Endothelial cell of umbilical vein (primary cell): Measurements from ENCODE around the gene METTL2A. TPM values are rescaled to one million over a fixed set of nuclear protein-coding genes. Genes with fewer than 3 reads are reported as not detected.
"Not testable (repeated sequence)": the region's sequence is repeated elsewhere in the genome, so short reads cannot be mapped to it uniquely, and the experiment has no call there.

Source experiments
- BruUV-seq: library from RNA; stranded (reverse); fragments of 400-500 nt; replicated peaks from 2 replicates; lab custom pipeline; 2021; lab: Mats Ljungman, UMichigan
- CTCF ChIA-PET: fragments of 300-600, 350-600 bp; sonication (Branson Sonifier 250); formaldehyde crosslinking; loops from one replicate; lab custom pipeline; 2021; ENCODE audit warnings: antibody characterized with exemption, inconsistent platforms; lab: Charles Lee
- POLR2A ChIA-PET: fragments of 300-600, 350-600 bp; sonication (Branson Sonifier 250); formaldehyde crosslinking; loops from one replicate; lab custom pipeline; 2021; ENCODE audit warnings: antibody characterized with exemption, inconsistent platforms; lab: Charles Lee
- DNase-seq: peaks from one replicate; pipeline ENCODE4 v3.0.0-alpha.2; 2011; ENCODE audit warnings: low read depth, low spot score
- FAIRE-seq: peaks from 2 replicates; lab custom pipeline; 2011; peaks lifted over from hg19 to GRCh38; lab: Jason Lieb, UNC
- H2AFZ ChIP-seq: 2 replicates; pipeline ENCODE4 v1.6.0; 2012; ENCODE audit warnings: low read depth, low read length, control low read depth, inconsistent platforms
- H3K27ac ChIP-seq: 2 replicates; pipeline ENCODE4 v1.5.1; 2011; ENCODE audit warnings: low read depth, mild to moderate bottlenecking, control low read depth, low read length, moderate library complexity; ENCODE audit not compliant: insufficient read depth
- H3K27me3 ChIP-seq, 2 experiments: 2 replicates each; pipeline versions ENCODE4 v1.6.0 to v1.6.1; 2011; ENCODE audit warnings: low read length in 2 of 2, mixed read lengths in 1 of 2; ENCODE audit not compliant: control insufficient read depth in 2 of 2, insufficient read depth in 2 of 2
- H3K36me3 ChIP-seq, 2 experiments: 2 replicates in 1 of 2; 3 replicates in 1 of 2; pipeline ENCODE4 v1.5.1; 2011; ENCODE audit warnings: low read length in 2 of 2, mild to moderate bottlenecking in 1 of 2, moderate library complexity in 1 of 2; ENCODE audit not compliant: control insufficient read depth in 2 of 2, insufficient read depth in 2 of 2; ENCODE audit errors: extremely low read depth in 1 of 2
- H3K4me1 ChIP-seq: 3 replicates; pipeline ENCODE4 v1.5.1; 2011; ENCODE audit warnings: mild to moderate bottlenecking, low read length; ENCODE audit not compliant: control insufficient read depth, insufficient read depth; ENCODE audit errors: extremely low read depth
- H3K4me2 ChIP-seq: 2 replicates; pipeline ENCODE4 v1.6.1; 2011; ENCODE audit warnings: low read length, control low read depth, mixed read lengths; ENCODE audit not compliant: insufficient read depth
- H3K4me3 ChIP-seq, 3 experiments: fragments of 200-600 bp in 1 of 3; sonication (generic), shearing (Covaris generic) in 1 of 3; replicated peaks in 1 of 3; 2 replicates each; pipeline ENCODE4 v1.5.1; 2011 to 2016; ENCODE audit warnings: control low read depth in 3 of 3, low read length in 3 of 3, mild to moderate bottlenecking in 2 of 3, inconsistent platforms in 1 of 3, low read depth in 1 of 3, moderate library complexity in 1 of 3; ENCODE audit not compliant: insufficient read depth in 1 of 3
- H3K79me2 ChIP-seq: 2 replicates; pipeline ENCODE4 v1.6.0; 2012; ENCODE audit warnings: low read length, inconsistent platforms; ENCODE audit not compliant: control insufficient read depth, insufficient read depth
- H3K9ac ChIP-seq: replicated peaks from 2 replicates; pipeline ENCODE3; 2011; ENCODE audit warnings: low read length, control low read depth; ENCODE audit not compliant: insufficient read depth; ENCODE audit errors: extremely low read depth
- H3K9me1 ChIP-seq: replicated peaks from 3 replicates; pipeline ENCODE4 v1.6.0; 2011; ENCODE audit warnings: mild to moderate bottlenecking, low read length; ENCODE audit not compliant: control insufficient read depth, insufficient read depth; ENCODE audit errors: extremely low read depth
- H3K9me3 ChIP-seq: replicated peaks from 2 replicates; pipeline ENCODE4 v1.5.1; 2012; ENCODE audit warnings: low read length, inconsistent platforms; ENCODE audit not compliant: control insufficient read depth, insufficient read depth
- H4K20me1 ChIP-seq: replicated peaks from 2 replicates; pipeline ENCODE3; 2011; ENCODE audit warnings: mild to moderate bottlenecking, low read length; ENCODE audit not compliant: control insufficient read depth, insufficient read depth; ENCODE audit errors: extremely low read depth
- dilution Hi-C: fragments of 300-500 bp; cut with MboI; formaldehyde crosslinking; loops from one replicate; pipeline ENCODE4 v1.15.0; 2019; ENCODE audit warnings: low sequenced_read_pairs; ENCODE audit not compliant: extremely low pct_ligation_motif_present
- intact Hi-C: fragments of 100-400 bp; cut with micrococcal nuclease; formaldehyde crosslinking; loops from one replicate; pipeline ENCODE4 v1.10.0; 2022
- polyA plus RNA-seq, 4 experiments: library from polyadenylated mRNA; depleted of rRNA in 3 of 4; stranded (reverse) in 3 of 4; unstranded in 1 of 4; fragments of >200 nt; gene quantifications; 2 replicates each; pipeline versions ENCODE4 v1.2.1 to v1.2.3, GENCODE V29; 2011 to 2012; ENCODE audit warnings: missing spikeins in 1 of 4
- small RNA-seq: library from RNA; depleted of rRNA; stranded (forward); fragments of <200 nt; gene quantifications from one replicate; pipeline ENCODE3, GENCODE V24; 2012; ENCODE audit warnings: low replicate concordance, low read depth; ENCODE audit not compliant: insufficient read depth, insufficient read length
- total RNA-seq: library from RNA; stranded (reverse); gene quantifications from 2 replicates; pipeline ENCODE4 v1.2.3, GENCODE V29; 2021

Gene METTL2A
- total and polyA plus RNA-seq, 2 donors (not counting 3 experiments of a cell fraction or from before 2014, with no cell fraction given), result 9.0 to 23.3 TPM

GRCh38 chr17:62494073-62494472 lies 70.4 kb downstream of the METTL2A start:
- BruUV-seq, dilution Hi-C loops, H3K27ac ChIP-seq, H3K9ac ChIP-seq, H3K4me2 ChIP-seq, H3K27me3 ChIP-seq, H2AFZ ChIP-seq, CTCF ChIA-PET, DNase-seq, H3K36me3 ChIP-seq, H3K9me1 ChIP-seq, intact Hi-C loops, H3K4me3 ChIP-seq, H3K9me3 ChIP-seq, FAIRE-seq, H3K4me1 ChIP-seq, H4K20me1 ChIP-seq, POLR2A ChIA-PET: not testable (repeated sequence)
- peaks cover 79% of the 10 kb centered on the region for H3K79me2 ChIP-seq

DNA sequence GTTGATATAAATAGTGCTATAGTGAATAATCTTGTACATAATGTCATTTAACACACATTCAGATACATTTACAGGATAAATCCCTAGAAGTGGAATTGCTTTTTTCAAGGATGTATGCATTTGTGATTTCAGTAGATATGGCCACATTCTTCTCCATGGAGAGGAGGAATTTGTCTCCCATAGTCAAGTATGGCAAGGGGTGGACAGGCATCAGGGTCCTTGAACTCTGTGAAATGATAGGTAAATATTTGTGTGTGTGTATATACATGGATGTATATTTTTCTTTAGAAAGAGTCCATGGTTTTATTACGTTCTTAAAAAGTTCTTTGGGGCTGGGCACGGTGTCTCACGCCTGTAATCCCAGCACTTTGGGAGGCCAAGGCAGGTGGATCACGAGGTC lies 72.6 kb downstream of the METTL2A start:
- H2AFZ ChIP-seq, H3K36me3 ChIP-seq, H3K27ac ChIP-seq, DNase-seq, intact Hi-C loops, POLR2A ChIA-PET, H3K27me3 ChIP-seq, H3K4me2 ChIP-seq, BruUV-seq, dilution Hi-C loops, H3K9ac ChIP-seq, H3K4me1 ChIP-seq, H3K9me1 ChIP-seq, CTCF ChIA-PET, H3K9me3 ChIP-seq, H3K4me3 ChIP-seq, H4K20me1 ChIP-seq: not testable (repeated sequence)
- peak; percentile 58 for FAIRE-seq
- H3K79me2 ChIP-seq, result peaks cover 69% of the 10 kb centered on the region

DNA sequence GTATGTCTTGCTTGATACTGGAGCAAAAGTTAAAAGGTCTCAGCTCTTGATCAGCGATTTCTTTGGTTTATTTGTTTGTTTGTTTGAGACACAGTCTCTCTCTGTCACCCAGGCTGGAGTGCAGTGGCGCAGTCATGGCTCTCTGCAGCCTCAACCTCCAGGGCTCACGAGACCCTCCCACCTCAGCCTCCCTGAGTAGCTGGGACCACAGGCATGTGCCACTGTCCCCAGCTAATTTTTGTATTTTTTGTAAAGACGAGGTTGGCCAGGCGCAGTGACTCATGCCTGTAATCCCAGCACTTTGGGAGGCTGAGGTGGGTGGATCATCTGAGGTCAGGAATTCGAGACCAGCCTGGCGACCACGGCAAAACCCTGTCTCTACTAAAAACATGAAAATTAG lies 75.1 kb downstream of the METTL2A start:
- FAIRE-seq, CTCF ChIA-PET, H2AFZ ChIP-seq, H3K9me3 ChIP-seq, H4K20me1 ChIP-seq, BruUV-seq, H3K9me1 ChIP-seq, DNase-seq, H3K4me2 ChIP-seq, H3K4me1 ChIP-seq, intact Hi-C loops, dilution Hi-C loops, H3K27ac ChIP-seq, H3K36me3 ChIP-seq, POLR2A ChIA-PET, H3K4me3 ChIP-seq, H3K27me3 ChIP-seq, H3K9ac ChIP-seq: not testable (repeated sequence)
- peaks cover 48% of the 10 kb centered on the region for H3K79me2 ChIP-seq

Small RNA genes within 50 kb of the gene (small RNA-seq; reads per million reads assigned to genes)
- not detected for gene RNU7-52P

Other genes with a start within 250 kb of the METTL2A start
- gene EFCAB3, start 43.3 kb upstream of the METTL2A start, total RNA-seq, result not detected in 2 replicates
- gene EFCAB3, start 43.3 kb upstream of the METTL2A start, polyA plus RNA-seq, result not detected in 2 replicates
- gene TLK2, start 54.9 kb downstream of the METTL2A start, total RNA-seq, result 37.6 and 40.7 TPM in 2 replicates
- gene TLK2, start 54.9 kb downstream of the METTL2A start, polyA plus RNA-seq, result 30.7 and 30.9 TPM in 2 replicates
- gene MRC2, start 203.8 kb downstream of the METTL2A start, total RNA-seq, result 52.7 and 52.9 TPM in 2 replicates
- 30.6 and 36.5 TPM in 2 replicates for gene MRC2, start 203.8 kb downstream of the METTL2A start, polyA plus RNA-seq